ES-I3 (cell line): ENCODE results near the gene HADHA.
"Not testable (repeated sequence)": the region's sequence is repeated elsewhere in the genome, so short reads cannot be mapped to it uniquely, and the experiment has no call there.

Experiments used
- H3K36me3 ChIP-seq: 2 replicates; pipeline ENCODE4 v1.6.1; 2013; ENCODE audit warnings: mild to moderate bottlenecking, low read length, control low read depth, moderate library complexity; ENCODE audit not compliant: insufficient read depth
- H3K4me1 ChIP-seq: 2 replicates; pipeline ENCODE4 v1.6.1; 2013; ENCODE audit warnings: mild to moderate bottlenecking, control low read depth, low read length; ENCODE audit not compliant: insufficient read depth
- H3K9ac ChIP-seq: 2 replicates; pipeline ENCODE4 v1.6.1; 2013; ENCODE audit warnings: low read depth, mild to moderate bottlenecking, low read length, moderate library complexity
- H3K9me3 ChIP-seq: 2 replicates; pipeline ENCODE4 v1.6.1; 2013; ENCODE audit warnings: mild to moderate bottlenecking, low read length, moderate library complexity; ENCODE audit not compliant: control insufficient read depth, insufficient read depth

HADHA gene

GRCh38 chr2:26268670-26269385, 24.4 kb upstream of the HADHA start:
- H3K36me3 ChIP-seq, H3K9ac ChIP-seq, H3K9me3 ChIP-seq, H3K4me1 ChIP-seq: not testable (repeated sequence)

GRCh38 chr2:26268213-26268612, 23.8 kb upstream of the HADHA start:
- Histone ChIP-seq H3K4me1 (no peaks in the 10 kb centered on the region), H3K36me3 (no peaks in the 10 kb centered on the region; the same call in 1 of the 2 replicates), H3K9ac (no peak overlapping the region), H3K9me3 (no peaks in the 10 kb centered on the region)

- not testable (repeated sequence) for H3K4me1 ChIP-seq, H3K9ac ChIP-seq, H3K36me3 ChIP-seq, H3K9me3 ChIP-seq
Observed at GRCh38 chr2:26258836-26259235, 14.4 kb upstream of the HADHA start.

- Histone ChIP-seq H3K9ac (no peak overlapping the region), H3K36me3 (peaks cover 3% of the 10 kb centered on the region), H3K9me3 (no peaks in the 10 kb centered on the region), H3K4me1 (no peaks in the 10 kb centered on the region)
Observed at GRCh38 chr2:26255759-26256384, 11.4 kb upstream of the HADHA start.

GRCh38 chr2:26251893-26252292, 7.5 kb upstream of the HADHA start:
- Histone ChIP-seq H3K9me3 (no peaks in the 10 kb centered on the region), H3K36me3 (no peaks in the 10 kb centered on the region), H3K9ac (no peak overlapping the region), H3K4me1 (no peaks in the 10 kb centered on the region)

- H3K9ac ChIP-seq = no peak overlapping the region
- H3K36me3 ChIP-seq = no peaks in the 10 kb centered on the region
- H3K4me1 ChIP-seq = no peaks in the 10 kb centered on the region; the same call in 1 of the 2 replicates
- H3K9me3 ChIP-seq = no peaks in the 10 kb centered on the region
Observed at GRCh38 chr2:26249625-26250024, 5.2 kb upstream of the HADHA start.

GRCh38 chr2:26246818-26247217, 2.4 kb upstream of the HADHA start:
- no peaks in the 10 kb centered on the region for H3K9me3 ChIP-seq
- H3K4me1 ChIP-seq = no peaks in the 10 kb centered on the region; the same call in 1 of the 2 replicates
- no peak overlapping the region; the same call in 1 of the 2 replicates for H3K9ac ChIP-seq
- no peaks in the 10 kb centered on the region for H3K36me3 ChIP-seq

GRCh38 chr2:26245810-26246209, 1.4 kb upstream of the HADHA start:
- Histone ChIP-seq H3K4me1 (no peaks in the 10 kb centered on the region; the same call in 1 of the 2 replicates), H3K9ac (peak overlapping the region; percentile 93), H3K36me3 (no peaks in the 10 kb centered on the region), H3K9me3 (no peaks in the 10 kb centered on the region)

GRCh38 chr2:26245231-26245732, 850 bp upstream of the HADHA start:
- no peaks in the 10 kb centered on the region for H3K9me3 ChIP-seq
- no peaks in the 10 kb centered on the region; the same call in 1 of the 2 replicates for H3K4me1 ChIP-seq
- no peaks in the 10 kb centered on the region for H3K36me3 ChIP-seq
- peak overlapping the region; percentile 93 for H3K9ac ChIP-seq

- Histone ChIP-seq H3K36me3 (no peaks in the 10 kb centered on the region), H3K4me1 (no peaks in the 10 kb centered on the region; the same call in 1 of the 2 replicates), H3K9me3 (no peaks in the 10 kb centered on the region), H3K9ac (peak overlapping the region; percentile 93)
Observed at GRCh38 chr2:26243470-26244308, 743 bp downstream of the HADHA start.

- no peaks in the 10 kb centered on the region for H3K9me3 ChIP-seq
- H3K9ac ChIP-seq = peak overlapping the region; percentile 93; the same call in 1 of the 2 replicates
- H3K4me1 ChIP-seq = no peaks in the 10 kb centered on the region; the same call in 1 of the 2 replicates
- peaks cover 7% of the 10 kb centered on the region; the same call in 1 of the 2 replicates for H3K36me3 ChIP-seq
Observed at GRCh38 chr2:26241928-26242436, 2.5 kb downstream of the HADHA start.

- no peak overlapping the region for H3K9ac ChIP-seq
- H3K4me1 ChIP-seq = no peaks in the 10 kb centered on the region; the same call in 1 of the 2 replicates
- peaks cover 7% of the 10 kb centered on the region for H3K36me3 ChIP-seq
- H3K9me3 ChIP-seq = no peaks in the 10 kb centered on the region
Observed at GRCh38 chr2:26238311-26238958, 6.0 kb downstream of the HADHA start.

- no peaks in the 10 kb centered on the region; the same call in 1 of the 2 replicates for H3K4me1 ChIP-seq
- H3K36me3 ChIP-seq = peaks cover 8% of the 10 kb centered on the region
- H3K9me3 ChIP-seq = no peaks in the 10 kb centered on the region
- no peak overlapping the region for H3K9ac ChIP-seq
Observed at GRCh38 chr2:26237868-26238267, 6.6 kb downstream of the HADHA start.

- no peaks in the 10 kb centered on the region for H3K4me1 ChIP-seq
- H3K9me3 ChIP-seq = no peaks in the 10 kb centered on the region
- H3K36me3 ChIP-seq = peaks cover 12% of the 10 kb centered on the region
- no peak overlapping the region for H3K9ac ChIP-seq
Observed at GRCh38 chr2:26235089-26235488, 9.3 kb downstream of the HADHA start.
